Tibial nerve (tissue), 4 donors: Measurements from ENCODE around the gene ISM1. TPM values are rescaled to one million over a fixed set of nuclear protein-coding genes. Genes with fewer than 3 reads are reported as not detected.

Experiments used
- DNase-seq, 2 donors: peaks; one replicate each; pipeline ENCODE4 v3.0.0-alpha.2; 2019; ENCODE audit warnings: low spot score in 2 of 2
- H3K27ac ChIP-seq, 4 donors: fragments of 200-600 bp; sonication (generic) in 3 of 4; one replicate each; pipeline ENCODE4 v1.5.1; 2017 to 2019; ENCODE audit warnings: mild to moderate bottlenecking in 1 of 4
- H3K27me3 ChIP-seq, 2 donors: fragments of 200-600 bp; sonication (generic) in 1 of 2; one replicate each; pipeline versions ENCODE4 v1.5.1 to v1.6.0; 2017 to 2019
- H3K36me3 ChIP-seq, 3 donors: fragments of 200-600 bp; sonication (generic); one replicate each; pipeline ENCODE4 v1.5.1; 2018 to 2019
- H3K4me1 ChIP-seq, 4 donors: fragments of 200-600 bp; sonication (generic) in 3 of 4; one replicate each; pipeline ENCODE4 v1.5.1; 2017 to 2019
- H3K4me3 ChIP-seq, 4 donors: fragments of 200-600 bp; sonication (generic) in 3 of 4; one replicate each; pipeline ENCODE4 v1.5.1; 2017 to 2019; ENCODE audit warnings: mild to moderate bottlenecking in 1 of 4, moderate library complexity in 1 of 4
- H3K9me3 ChIP-seq, 4 donors: fragments of 200-600 bp; sonication (generic) in 3 of 4; one replicate each; pipeline ENCODE4 v1.5.1; 2017 to 2019
- EP300 ChIP-seq, 2 donors: sonication (generic); formaldehyde crosslinking; IDR thresholded peaks; one replicate each; pipeline ENCODE4 v1.6.1; 2017; ENCODE audit warnings: antibody characterized with exemption in 2 of 2, mild to moderate bottlenecking in 1 of 2
- POLR2A ChIP-seq, 2 donors: fragments of 450-650 bp; IDR thresholded peaks; one replicate each; pipeline ENCODE4 v1.6.1; 2017; ENCODE audit warnings: antibody characterized with exemption in 2 of 2, mild to moderate bottlenecking in 2 of 2, moderate library complexity in 2 of 2
- WGBS, 2 donors: methylation state at CpG; one replicate each; pipeline ENCODE4 v1.1.5; 2018; 5-methylcytosine and 5-hydroxymethylcytosine counted together
- total RNA-seq, 4 donors: library from RNA; depleted of rRNA; stranded (reverse); fragments of >200 nt; gene quantifications; one replicate each; pipeline ENCODE4 v1.1.0, GENCODE V29; 2016
- TF ChIP-seq, protein P1 (sequence below), 5 experiments: fragments of 200-600 bp in 3 of 5; fragments of 450-650 bp in 2 of 5; sonication (generic) in 3 of 5; IDR thresholded peaks; one replicate each; pipeline ENCODE4 v1.5.1; 2016 to 2019; ENCODE audit warnings: antibody characterized with exemption in 5 of 5, mild to moderate bottlenecking in 3 of 5, moderate library complexity in 2 of 5

ISM1 gene
- total RNA-seq, 4 donors from 2014 or later, result 19.3 to 47.3 (median 24.7) TPM

DNA sequence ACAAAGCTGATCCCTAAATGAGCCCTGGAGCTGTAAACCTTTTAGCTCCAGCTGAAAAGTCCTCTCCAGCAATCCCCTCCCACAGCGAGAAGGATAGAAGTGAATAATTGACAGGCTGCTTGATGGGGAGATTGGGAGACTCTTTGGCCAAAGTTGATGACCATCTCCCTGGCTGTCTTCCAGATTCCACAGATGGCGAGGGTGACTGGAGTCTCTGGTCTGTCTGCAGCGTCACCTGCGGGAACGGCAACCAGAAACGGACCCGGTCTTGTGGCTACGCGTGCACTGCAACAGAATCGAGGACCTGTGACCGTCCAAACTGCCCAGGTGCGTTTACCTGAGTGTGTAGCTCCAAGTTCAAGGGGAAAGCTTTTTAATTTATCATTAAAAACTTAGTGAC, 67.3 kb downstream of the ISM1 start:
- H3K27me3 ChIP-seq, result no peaks in the 10 kb centered on the region

DNA sequence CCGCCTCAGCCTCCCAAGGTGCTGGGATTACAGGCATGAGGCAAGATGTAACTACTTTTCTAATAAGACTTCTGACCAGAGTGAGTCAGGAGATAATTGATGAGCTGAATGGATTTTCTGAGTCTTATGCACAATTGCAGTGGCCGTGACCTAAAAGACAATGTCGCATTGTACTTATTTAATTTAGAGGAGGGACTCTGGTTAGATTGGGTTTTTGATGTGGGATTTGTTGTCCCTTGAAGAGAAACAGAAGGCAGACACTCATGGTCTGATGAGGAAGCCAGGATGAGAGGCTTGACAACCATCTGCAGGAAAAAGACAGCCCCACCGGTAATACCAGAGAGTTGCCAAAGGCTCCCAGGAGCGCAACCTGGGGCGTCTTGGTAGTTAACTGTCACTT, 68.0 kb downstream of the ISM1 start:
- Histone ChIP-seq H3K4me3 (no peak overlapping the region), H3K9me3 (no peaks in the 10 kb centered on the region), H3K4me1 (no peaks in the 10 kb centered on the region), H3K27ac (no peak overlapping the region), H3K27me3 (no peaks in the 10 kb centered on the region), H3K36me3 (no peaks in the 10 kb centered on the region)
- WGBS, 2 donors, result 87 to 93% methylated on average over 6 of the region's 6 CpGs
- TF ChIP-seq POLR2A (IDR thresholded peaks at IDR 0.05) (no peak), EP300 (IDR thresholded peaks at IDR 0.05) (no peak)
- TF ChIP-seq, protein P1, sequence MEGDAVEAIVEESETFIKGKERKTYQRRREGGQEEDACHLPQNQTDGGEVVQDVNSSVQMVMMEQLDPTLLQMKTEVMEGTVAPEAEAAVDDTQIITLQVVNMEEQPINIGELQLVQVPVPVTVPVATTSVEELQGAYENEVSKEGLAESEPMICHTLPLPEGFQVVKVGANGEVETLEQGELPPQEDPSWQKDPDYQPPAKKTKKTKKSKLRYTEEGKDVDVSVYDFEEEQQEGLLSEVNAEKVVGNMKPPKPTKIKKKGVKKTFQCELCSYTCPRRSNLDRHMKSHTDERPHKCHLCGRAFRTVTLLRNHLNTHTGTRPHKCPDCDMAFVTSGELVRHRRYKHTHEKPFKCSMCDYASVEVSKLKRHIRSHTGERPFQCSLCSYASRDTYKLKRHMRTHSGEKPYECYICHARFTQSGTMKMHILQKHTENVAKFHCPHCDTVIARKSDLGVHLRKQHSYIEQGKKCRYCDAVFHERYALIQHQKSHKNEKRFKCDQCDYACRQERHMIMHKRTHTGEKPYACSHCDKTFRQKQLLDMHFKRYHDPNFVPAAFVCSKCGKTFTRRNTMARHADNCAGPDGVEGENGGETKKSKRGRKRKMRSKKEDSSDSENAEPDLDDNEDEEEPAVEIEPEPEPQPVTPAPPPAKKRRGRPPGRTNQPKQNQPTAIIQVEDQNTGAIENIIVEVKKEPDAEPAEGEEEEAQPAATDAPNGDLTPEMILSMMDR (IDR thresholded peaks at IDR 0.05), result no peak
- no peak for DNase-seq

More for the DNA sequence above, 67.3 kb downstream of the ISM1 start:
- Histone ChIP-seq H3K36me3 (no peaks in the 10 kb centered on the region), H3K27ac (no peak overlapping the region), H3K9me3 (no peaks in the 10 kb centered on the region), H3K4me1 (no peaks in the 10 kb centered on the region), H3K4me3 (no peak overlapping the region)
- no peak for TF ChIP-seq EP300 (IDR thresholded peaks at IDR 0.05)
- TF ChIP-seq, protein P1 (IDR thresholded peaks at IDR 0.05), result no peak
- TF ChIP-seq POLR2A (IDR thresholded peaks at IDR 0.05), result no peak
- DNase-seq, result no peak
- 93 to 94% methylated on average over 12 of the region's 12 CpGs for WGBS, 2 donors

DNA sequence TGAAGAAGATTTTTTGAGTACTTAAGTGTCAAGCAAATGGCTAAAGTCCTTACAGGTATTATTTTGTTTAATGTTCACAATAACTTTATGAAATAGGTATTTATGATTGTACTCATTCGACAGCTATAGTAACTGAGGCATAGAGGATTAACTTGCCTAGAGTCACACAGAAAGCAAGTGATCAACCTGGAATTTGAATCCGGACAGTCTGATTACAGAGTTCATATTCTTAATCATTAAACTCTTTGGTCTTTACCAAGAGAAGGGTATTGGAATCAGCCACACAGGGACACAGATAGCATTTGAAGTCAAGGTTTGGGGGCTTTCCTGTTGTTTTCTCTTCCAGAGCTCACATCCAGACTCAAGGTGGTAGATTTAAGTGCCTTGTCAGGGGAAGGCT, 69.7 kb downstream of the ISM1 start:
- no peak for TF ChIP-seq POLR2A (IDR thresholded peaks at IDR 0.05)
- TF ChIP-seq EP300 (IDR thresholded peaks at IDR 0.05), result no peak
- Histone ChIP-seq H3K36me3 (no peaks in the 10 kb centered on the region), H3K9me3 (no peaks in the 10 kb centered on the region), H3K4me1 (no peaks in the 10 kb centered on the region), H3K27me3 (no peaks in the 10 kb centered on the region), H3K4me3 (no peak overlapping the region), H3K27ac (no peak overlapping the region)
- 94 to 95% methylated on average over 2 of the region's 2 CpGs for WGBS, 2 donors
- no peak for DNase-seq

DNA sequence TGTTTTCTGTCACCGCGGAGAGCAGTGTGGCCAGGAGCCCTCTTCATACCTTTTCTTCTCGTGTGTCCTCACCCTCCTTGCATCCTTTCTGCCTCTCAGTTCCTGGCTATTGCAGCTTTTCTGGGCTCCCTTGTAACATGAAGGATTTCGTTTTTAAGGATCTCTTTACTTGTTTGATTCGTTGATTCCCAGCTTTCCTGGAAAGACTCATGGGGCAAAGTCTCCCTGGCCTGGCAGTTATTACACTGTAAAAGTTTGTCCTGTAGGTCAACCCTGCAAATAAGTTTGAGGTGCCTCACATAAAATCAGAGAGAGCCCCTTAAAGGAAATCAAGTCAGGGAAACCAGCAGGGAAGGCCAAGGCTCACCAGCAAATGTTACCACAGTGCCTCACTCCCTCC, 70.1 kb downstream of the ISM1 start:
- 80 to 81% methylated on average over 5 of the region's 5 CpGs for WGBS, 2 donors
- no peaks in the 10 kb centered on the region for H3K9me3 ChIP-seq
- no peak for DNase-seq
- H3K27ac ChIP-seq, result no peak overlapping the region
- H3K36me3 ChIP-seq, result no peaks in the 10 kb centered on the region
- H3K4me3 ChIP-seq, result no peak overlapping the region
- no peaks in the 10 kb centered on the region for H3K27me3 ChIP-seq
- TF ChIP-seq EP300 (IDR thresholded peaks at IDR 0.05) (no peak), POLR2A (IDR thresholded peaks at IDR 0.05) (no peak)
- TF ChIP-seq, protein P1 (IDR thresholded peaks at IDR 0.05), result no peak
- H3K4me1 ChIP-seq, result no peaks in the 10 kb centered on the region

DNA sequence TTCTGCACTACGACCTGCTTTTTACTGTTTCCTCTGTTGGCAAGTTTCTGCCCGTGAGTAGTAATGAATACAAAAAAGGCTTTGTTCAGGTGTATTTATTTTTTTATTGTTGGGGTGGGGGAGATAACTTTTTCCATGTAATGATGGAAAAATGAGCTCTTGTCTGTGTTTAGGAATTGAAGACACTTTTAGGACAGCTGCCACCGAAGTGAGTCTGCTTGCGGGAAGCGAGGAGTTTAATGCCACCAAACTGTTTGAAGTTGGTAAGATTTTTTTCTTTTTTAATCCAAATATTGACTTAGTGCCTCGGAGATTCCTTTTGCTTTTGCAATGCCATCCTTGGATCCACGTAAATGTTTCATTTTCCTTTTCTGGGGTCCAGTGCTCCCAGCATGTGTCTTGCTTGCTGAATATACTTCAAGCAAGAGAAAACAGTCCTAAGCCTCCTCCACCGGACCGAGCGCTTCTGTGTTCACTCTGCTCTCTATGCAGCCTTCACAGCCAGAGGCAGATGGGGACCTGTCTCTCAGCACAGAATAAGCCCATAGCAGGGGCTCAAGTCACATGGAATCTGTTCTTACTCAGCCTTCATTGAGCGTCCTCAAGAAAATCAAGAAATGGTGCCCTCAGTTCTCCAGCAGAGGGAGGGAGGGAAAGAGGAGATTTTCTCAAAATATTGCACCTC, 71.3 kb downstream of the ISM1 start:
- Histone ChIP-seq H3K36me3 (no peaks in the 10 kb centered on the region), H3K27me3 (no peaks in the 10 kb centered on the region), H3K27ac (no peak overlapping the region), H3K9me3 (no peaks in the 10 kb centered on the region), H3K4me3 (no peak overlapping the region), H3K4me1 (no peaks in the 10 kb centered on the region)
- 63 to 65% methylated on average over 11 of the region's 11 CpGs for WGBS, 2 donors
- no peak for DNase-seq
- TF ChIP-seq, protein P1 (IDR thresholded peaks at IDR 0.05), result no peak
- TF ChIP-seq POLR2A (IDR thresholded peaks at IDR 0.05) (no peak), EP300 (IDR thresholded peaks at IDR 0.05) (no peak)
